Measurements from ENCODE around the gene RASGRF2.
"Not testable (repeated sequence)": the region's sequence is repeated elsewhere in the genome, so short reads cannot be mapped to it uniquely, and the experiment has no call there.

RASGRF2 gene

DNA sequence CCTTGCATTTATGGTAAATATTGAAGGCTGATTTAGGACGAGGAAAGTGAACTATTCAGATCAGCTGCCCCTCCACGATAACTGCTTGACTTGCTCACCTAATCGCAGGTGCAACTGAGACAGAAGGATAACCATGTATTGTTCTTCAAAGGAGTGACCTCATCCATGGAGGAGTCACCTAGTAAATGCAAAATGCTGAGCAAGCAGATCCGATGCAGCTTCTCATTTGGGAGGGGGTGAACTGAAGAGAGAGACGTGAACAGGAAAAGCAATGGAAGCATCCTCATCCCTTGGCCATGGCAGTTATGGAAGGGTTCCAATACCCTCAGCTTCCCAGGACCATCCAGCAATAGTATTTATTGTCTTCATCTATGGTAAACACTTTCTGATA is 47.5 kb downstream of the RASGRF2 start:
- FAIRE-seq (no peak), DNase-seq (ENCODE audit: insufficient read length, low spot score) (no peak)
- no peak for TF ChIP-seq CTCF (IDR thresholded peaks at IDR 0.05; ENCODE audit: insufficient read depth, missing control alignments)

GRCh38 chr5:81010336-81011169 is 50.4 kb downstream of the RASGRF2 start:
- DNase-seq (ENCODE audit: insufficient read length, low spot score): no peak
- TF ChIP-seq CTCF (IDR thresholded peaks at IDR 0.05; ENCODE audit: insufficient read depth, missing control alignments): no peak
- no peak for FAIRE-seq

DNA sequence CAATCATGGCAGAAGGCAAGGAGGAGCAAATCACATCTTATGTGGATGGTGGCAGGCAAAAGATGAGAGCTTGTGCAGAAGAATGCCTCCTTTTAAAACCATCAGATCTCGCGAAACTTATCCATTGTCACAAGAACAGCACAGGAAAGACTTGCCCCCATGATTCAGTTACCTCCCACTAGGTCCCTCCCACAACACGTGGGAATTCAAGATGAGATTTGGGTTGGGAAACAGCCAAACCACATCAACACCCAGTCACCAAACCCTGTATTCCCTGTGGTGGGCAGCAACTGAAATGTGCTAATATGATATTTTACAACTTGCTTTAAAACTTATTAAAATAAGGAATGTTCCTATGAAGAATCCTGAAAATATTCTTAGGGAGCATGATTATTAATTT is 54.2 kb downstream of the RASGRF2 start:
- DNase-seq (ENCODE audit: insufficient read length, low spot score): no peak
- TF ChIP-seq CTCF (IDR thresholded peaks at IDR 0.05; ENCODE audit: insufficient read depth, missing control alignments): no peak
- FAIRE-seq: no peak

DNA sequence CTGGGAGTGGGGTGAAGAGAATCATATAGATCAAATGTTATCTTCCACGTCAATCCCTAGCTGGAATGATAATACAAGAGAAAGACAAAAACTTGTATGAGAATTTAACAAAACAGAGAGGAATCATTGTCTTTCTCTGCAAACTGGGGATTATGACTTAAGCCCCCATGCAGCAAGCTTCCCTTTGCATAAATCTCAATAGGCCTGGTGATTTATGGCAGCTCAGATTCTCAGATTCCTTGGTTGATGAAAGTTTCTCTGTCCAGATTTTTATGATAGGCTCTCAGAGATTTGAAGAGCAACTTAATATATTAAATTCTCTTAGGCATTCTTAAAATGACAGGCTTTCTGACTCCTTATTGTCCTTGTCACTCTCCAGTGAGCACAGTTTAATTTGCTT is 56.0 kb downstream of the RASGRF2 start:
- no peak for DNase-seq (ENCODE audit: insufficient read length, low spot score)
- TF ChIP-seq CTCF (IDR thresholded peaks at IDR 0.05; ENCODE audit: insufficient read depth, missing control alignments): no peak
- FAIRE-seq: peak; percentile 44

DNA sequence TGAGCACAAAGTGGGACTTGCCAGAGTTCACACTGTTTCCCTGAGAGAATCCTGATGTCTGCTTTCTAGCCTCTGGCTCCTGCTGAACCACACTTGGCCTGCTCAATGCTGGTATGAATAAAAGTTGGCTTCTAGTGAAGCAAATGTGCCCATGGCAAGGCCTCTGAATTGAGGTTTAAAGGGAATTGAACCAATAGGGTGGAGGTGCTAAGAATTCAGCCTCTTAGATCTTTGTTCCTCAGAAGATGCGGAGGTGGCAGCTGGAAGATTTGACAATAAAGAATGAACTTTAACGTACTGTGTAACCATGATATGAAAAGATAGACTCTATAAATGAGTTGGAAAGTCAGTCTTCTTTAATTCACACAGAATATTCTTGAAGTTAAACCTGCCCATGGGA is 57.2 kb downstream of the RASGRF2 start:
- FAIRE-seq: no peak
- no peak for DNase-seq (ENCODE audit: insufficient read length, low spot score)
- no peak for TF ChIP-seq CTCF (IDR thresholded peaks at IDR 0.05; ENCODE audit: insufficient read depth, missing control alignments)

DNA sequence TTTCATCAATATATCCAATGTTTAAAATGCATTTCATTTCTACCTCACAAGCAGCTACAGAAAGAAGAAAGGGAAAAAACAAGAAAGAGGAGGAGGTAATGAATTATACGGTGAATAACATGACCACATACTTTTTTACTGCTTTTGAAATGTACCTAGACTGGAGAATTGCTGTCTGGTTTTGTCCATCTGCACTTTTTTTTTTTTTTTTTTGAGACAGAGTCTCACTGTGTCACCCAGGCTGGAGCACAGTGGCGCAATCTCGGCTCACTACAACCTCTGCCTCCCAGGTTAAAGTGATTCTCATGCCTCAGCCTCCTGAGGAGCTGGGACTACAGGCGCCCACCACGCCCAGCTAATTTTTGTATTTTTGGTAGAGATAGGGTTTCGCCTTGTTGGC is 58.4 kb downstream of the RASGRF2 start:
- not testable (repeated sequence) for DNase-seq (ENCODE audit: insufficient read length, low spot score)

GRCh38 chr5:81019748-81020147 is 59.6 kb downstream of the RASGRF2 start:
- DNase-seq (ENCODE audit: insufficient read length, low spot score): no peak
- TF ChIP-seq CTCF (IDR thresholded peaks at IDR 0.05; ENCODE audit: insufficient read depth, missing control alignments): no peak
- FAIRE-seq: no peak

More for the DNA sequence above, 58.4 kb downstream of the RASGRF2 start:
- not testable (repeated sequence) for FAIRE-seq

Measured in D721Med (cell line).